Endodermal cell (in vitro differentiated cells): ENCODE measurements around the gene OPCML. TPM values are rescaled to one million over a fixed set of nuclear protein-coding genes. Genes with fewer than 3 reads are reported as not detected.

Experiments
- DNase-seq: peaks from one replicate; pipeline ENCODE4 v3.0.0-alpha.2; 2017
- H3K27ac ChIP-seq: 2 replicates; pipeline ENCODE4 v1.5.1; 2013; ENCODE audit warnings: mild to moderate bottlenecking, low read depth, low read length, moderate library complexity
- H3K27me3 ChIP-seq: 2 replicates; pipeline ENCODE4 v1.6.1; 2013; ENCODE audit warnings: mild to moderate bottlenecking, low read length, moderate library complexity; ENCODE audit not compliant: insufficient read depth, control insufficient read depth, poor library complexity, severe bottlenecking
- H3K36me3 ChIP-seq: 2 replicates; pipeline ENCODE4 v1.7.0; 2013; ENCODE audit warnings: mild to moderate bottlenecking, low read length, moderate library complexity; ENCODE audit not compliant: control insufficient read depth, insufficient read depth
- H3K4me1 ChIP-seq: one replicate; pipeline ENCODE4 v1.7.0; 2013; ENCODE audit warnings: low read length; ENCODE audit not compliant: control insufficient read depth, insufficient read depth
- H3K4me3 ChIP-seq: 2 replicates; pipeline ENCODE4 v1.5.1; 2013; ENCODE audit warnings: mild to moderate bottlenecking, low read length, moderate library complexity
- H3K9ac ChIP-seq: 2 replicates; pipeline ENCODE4 v1.6.1; 2013; ENCODE audit warnings: mild to moderate bottlenecking, low read length, moderate library complexity; ENCODE audit not compliant: poor library complexity, severe bottlenecking; ENCODE audit errors: extremely low read depth
- H3K9me3 ChIP-seq: 2 replicates; pipeline ENCODE4 v1.6.1; 2013; ENCODE audit warnings: mild to moderate bottlenecking, low read length, moderate library complexity; ENCODE audit not compliant: control insufficient read depth
- H3K27ac Mint-ChIP-seq: 2 replicates; pipeline ENCODE4 v1.8.0; 2020; ENCODE audit warnings: mixed read lengths
- H3K27me3 Mint-ChIP-seq: 2 replicates; pipeline ENCODE4 v1.8.0; 2021; ENCODE audit warnings: mild to moderate bottlenecking, mixed read lengths; ENCODE audit not compliant: insufficient read depth
- H3K36me3 Mint-ChIP-seq: 2 replicates; pipeline ENCODE4 v1.8.0; 2020; ENCODE audit warnings: low read depth, mixed read lengths
- H3K4me1 Mint-ChIP-seq: 2 replicates; pipeline ENCODE4 v1.8.0; 2020; ENCODE audit warnings: mixed read lengths
- H3K4me3 Mint-ChIP-seq: 2 replicates; pipeline ENCODE4 v1.8.0; 2020; ENCODE audit warnings: mild to moderate bottlenecking, moderate library complexity, mixed read lengths
- H3K9me3 Mint-ChIP-seq: 2 replicates; pipeline ENCODE4 v1.8.0; 2020; ENCODE audit warnings: mild to moderate bottlenecking, mixed read lengths
- WGBS, 2 experiments: methylation state at CpG; one replicate each; pipeline versions ENCODE4 v1.1.5 to v1.1.7; 2013; ENCODE audit warnings: missing lambda C conversion rate in 2 of 2, mixed read lengths in 1 of 2; ENCODE audit not compliant: insufficient coverage in 1 of 2, insufficient read length in 1 of 2; 5-methylcytosine and 5-hydroxymethylcytosine counted together
- total RNA-seq, 2 donors: library from RNA; stranded (reverse); fragmentation: NEBNext Ultra II Directional in 1 of 2; extraction: Animal tissue kit (Norgen Biotek cat#: 25700) in 1 of 2; gene quantifications; 2 replicates in 1 of 2; 3 replicates in 1 of 2; pipeline ENCODE4 v1.2.1, GENCODE V29; 2021
- TF ChIP-seq, protein P1 (sequence below): fragments of 200-600 bp; sonication (generic); conservative IDR thresholded peaks from 2 replicates; pipeline ENCODE4 v1.5.0; 2021; ENCODE audit warnings: antibody characterized with exemption, mild to moderate bottlenecking

OPCML gene
- total RNA-seq, 2 donors from 2014 or later = 0.49 to 0.86 TPM

DNA sequence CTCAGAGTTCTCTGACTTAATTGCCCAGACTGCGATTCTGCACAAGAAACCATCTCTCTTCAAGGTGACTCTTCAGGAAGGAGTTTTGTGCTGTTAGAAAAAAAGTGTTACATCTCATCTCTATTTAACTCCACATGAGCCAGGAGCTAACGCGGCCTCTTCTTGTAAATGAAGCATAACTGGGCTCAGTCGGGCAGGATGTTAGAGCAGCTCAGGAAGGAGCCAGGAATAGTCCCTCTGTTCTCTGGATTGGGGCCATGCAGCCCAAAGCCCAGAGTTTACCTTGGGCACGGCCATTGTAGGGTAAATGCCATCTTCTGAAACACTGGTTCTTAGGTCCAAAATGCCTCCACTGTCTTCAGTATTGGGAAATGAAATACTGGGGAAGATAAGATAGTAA, 760.6 kb downstream of the OPCML start:
- 79 to 97% methylated on average over 4 to 5 of the region's 5 CpGs for WGBS, 2 experiments
- Mint-ChIP-seq H3K36me3 (no peaks in the 10 kb centered on the region), H3K4me3 (no peak overlapping the region), H3K9me3 (peaks cover 3% of the 10 kb centered on the region), H3K27me3 (no peaks in the 10 kb centered on the region), H3K27ac (no peak overlapping the region), H3K4me1 (peaks cover 34% of the 10 kb centered on the region)
- Histone ChIP-seq H3K9me3 (no peaks in the 10 kb centered on the region), H3K36me3 (no peaks in the 10 kb centered on the region), H3K4me1 (peaks cover 20% of the 10 kb centered on the region), H3K27me3 (no peaks in the 10 kb centered on the region), H3K9ac (no peak overlapping the region), H3K27ac (no peak overlapping the region), H3K4me3 (no peak overlapping the region)
- TF ChIP-seq, protein P1, sequence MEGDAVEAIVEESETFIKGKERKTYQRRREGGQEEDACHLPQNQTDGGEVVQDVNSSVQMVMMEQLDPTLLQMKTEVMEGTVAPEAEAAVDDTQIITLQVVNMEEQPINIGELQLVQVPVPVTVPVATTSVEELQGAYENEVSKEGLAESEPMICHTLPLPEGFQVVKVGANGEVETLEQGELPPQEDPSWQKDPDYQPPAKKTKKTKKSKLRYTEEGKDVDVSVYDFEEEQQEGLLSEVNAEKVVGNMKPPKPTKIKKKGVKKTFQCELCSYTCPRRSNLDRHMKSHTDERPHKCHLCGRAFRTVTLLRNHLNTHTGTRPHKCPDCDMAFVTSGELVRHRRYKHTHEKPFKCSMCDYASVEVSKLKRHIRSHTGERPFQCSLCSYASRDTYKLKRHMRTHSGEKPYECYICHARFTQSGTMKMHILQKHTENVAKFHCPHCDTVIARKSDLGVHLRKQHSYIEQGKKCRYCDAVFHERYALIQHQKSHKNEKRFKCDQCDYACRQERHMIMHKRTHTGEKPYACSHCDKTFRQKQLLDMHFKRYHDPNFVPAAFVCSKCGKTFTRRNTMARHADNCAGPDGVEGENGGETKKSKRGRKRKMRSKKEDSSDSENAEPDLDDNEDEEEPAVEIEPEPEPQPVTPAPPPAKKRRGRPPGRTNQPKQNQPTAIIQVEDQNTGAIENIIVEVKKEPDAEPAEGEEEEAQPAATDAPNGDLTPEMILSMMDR = no peak
- DNase-seq = no peak

DNA sequence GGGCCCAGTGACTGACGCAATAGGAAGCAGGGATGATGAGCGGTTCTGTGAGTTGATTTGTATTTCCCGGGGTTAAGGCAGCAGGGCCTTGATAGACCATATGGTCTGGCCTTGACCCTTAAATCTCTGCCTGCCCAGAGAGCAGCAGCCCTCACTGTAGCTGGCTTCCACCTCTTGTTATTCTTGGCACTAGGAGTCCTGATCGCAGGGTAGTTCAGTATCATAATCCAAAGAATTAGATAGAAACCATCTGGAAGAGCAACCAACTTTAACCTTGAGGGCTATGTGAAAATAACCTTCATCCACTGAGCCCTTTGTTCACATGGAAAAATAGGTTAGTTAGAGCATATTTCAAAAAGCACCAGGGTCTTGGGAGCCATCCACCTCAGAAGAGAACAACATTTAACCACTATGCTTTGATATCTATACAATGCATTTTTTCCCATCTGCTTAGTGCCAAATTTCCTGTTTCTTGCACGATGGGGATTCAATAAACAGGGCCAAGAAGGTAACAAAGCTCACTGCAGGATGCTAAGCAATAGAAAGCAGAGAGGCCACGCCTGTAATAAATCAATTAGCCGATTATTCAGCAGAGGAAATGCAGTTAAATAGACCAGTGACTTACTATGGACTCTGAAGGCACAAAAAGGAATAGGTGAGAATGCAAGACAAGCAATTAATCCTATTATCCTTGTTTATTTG, 761.3 kb downstream of the OPCML start:
- TF ChIP-seq, protein P1 = no peak
- Histone ChIP-seq H3K27me3 (no peaks in the 10 kb centered on the region), H3K27ac (peak overlapping the region; percentile 14), H3K4me1 (peaks cover 20% of the 10 kb centered on the region), H3K9me3 (no peaks in the 10 kb centered on the region), H3K36me3 (no peaks in the 10 kb centered on the region), H3K4me3 (no peak overlapping the region), H3K9ac (no peak overlapping the region)
- no peak for DNase-seq
- H3K4me3 Mint-ChIP-seq = no peak overlapping the region
- peaks cover 34% of the 10 kb centered on the region for H3K4me1 Mint-ChIP-seq
- H3K36me3 Mint-ChIP-seq = no peaks in the 10 kb centered on the region
- H3K27ac Mint-ChIP-seq = no peak overlapping the region
- WGBS, 2 experiments = 89 to 91% methylated on average over 6 to 7 of the region's 7 CpGs
- H3K9me3 Mint-ChIP-seq = no peaks in the 10 kb centered on the region
- no peaks in the 10 kb centered on the region for H3K27me3 Mint-ChIP-seq

DNA sequence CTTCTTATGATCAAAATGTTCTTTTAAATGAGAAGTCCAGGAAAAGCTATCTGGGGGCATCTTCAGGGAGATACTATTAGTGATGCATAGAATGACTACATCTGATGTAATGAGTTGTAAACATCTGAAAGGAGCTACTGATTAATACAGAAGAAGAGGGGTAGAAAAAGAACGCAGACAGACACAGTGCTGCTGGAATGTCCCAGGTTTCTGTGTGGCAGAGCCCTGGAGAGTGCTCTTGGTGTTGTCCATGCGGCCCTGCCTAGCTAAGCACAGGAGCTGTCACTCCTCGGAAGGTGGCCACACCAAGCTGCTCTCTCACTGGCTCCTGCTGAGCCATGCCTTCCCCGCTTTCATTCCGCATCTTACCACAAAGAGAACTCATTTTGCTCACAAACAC, 768.8 kb downstream of the OPCML start:
- no peak overlapping the region for H3K27ac Mint-ChIP-seq
- no peak overlapping the region for H3K9ac ChIP-seq
- H3K4me3 Mint-ChIP-seq = no peak overlapping the region
- no peak overlapping the region for H3K4me3 ChIP-seq
- no peaks in the 10 kb centered on the region for H3K36me3 Mint-ChIP-seq
- H3K4me1 ChIP-seq = no peaks in the 10 kb centered on the region
- peaks cover 8% of the 10 kb centered on the region for H3K4me1 Mint-ChIP-seq
- H3K27ac ChIP-seq = no peak overlapping the region
- TF ChIP-seq, protein P1 = no peak
- whole genome bisulfite sequencing, 2 experiments = 88 to 92% methylated on average over 2 to 5 of the region's 5 CpGs
- peaks cover 6% of the 10 kb centered on the region for H3K9me3 Mint-ChIP-seq
- no peaks in the 10 kb centered on the region for H3K36me3 ChIP-seq
- no peaks in the 10 kb centered on the region for H3K27me3 Mint-ChIP-seq
- no peaks in the 10 kb centered on the region for H3K27me3 ChIP-seq
- DNase-seq = no peak
- H3K9me3 ChIP-seq = no peaks in the 10 kb centered on the region
